ENCODE data around the gene RPSA. TPM values are rescaled to one million over a fixed set of nuclear protein-coding genes. Genes with fewer than 3 reads are reported as not detected.

RPSA gene
- total and polyA plus RNA-seq, 2 of the 4 experiments (the other 2 are of a cell fraction) = 1,415 to 2,710 TPM

DNA sequence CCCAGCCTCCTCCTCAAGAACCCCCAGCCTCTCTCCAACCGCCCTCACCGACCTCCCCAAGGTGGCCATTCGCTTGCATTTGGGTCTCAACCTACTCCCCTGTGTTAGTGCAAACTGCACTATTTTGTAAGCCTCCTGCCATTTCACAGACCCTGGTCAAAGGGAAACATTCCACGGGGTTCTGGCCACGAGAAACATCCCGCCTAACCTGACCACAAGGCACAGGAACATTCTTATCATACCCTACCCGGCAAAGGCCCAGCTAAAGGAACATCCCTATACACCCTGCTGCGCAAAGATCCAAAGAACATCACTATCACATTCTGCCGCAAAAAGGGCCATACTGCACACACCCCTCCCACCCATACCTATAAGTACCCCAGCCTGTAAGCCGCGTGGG is 22.9 kb downstream of the RPSA start:
- no peak overlapping the region for H3K27ac ChIP-seq (ENCODE audit: insufficient read depth, low read length)
- H2BK120ac ChIP-seq (ENCODE audit: low read depth, low read length) = no peak overlapping the region
- no peak for TF ChIP-seq RAD21 (IDR thresholded peaks at IDR 0.05; ENCODE audit: low read length)
- no peak for TF ChIP-seq RCOR1 (IDR thresholded peaks at IDR 0.05; ENCODE audit: insufficient replicate concordance, low read length)
- TF ChIP-seq, protein P1, sequence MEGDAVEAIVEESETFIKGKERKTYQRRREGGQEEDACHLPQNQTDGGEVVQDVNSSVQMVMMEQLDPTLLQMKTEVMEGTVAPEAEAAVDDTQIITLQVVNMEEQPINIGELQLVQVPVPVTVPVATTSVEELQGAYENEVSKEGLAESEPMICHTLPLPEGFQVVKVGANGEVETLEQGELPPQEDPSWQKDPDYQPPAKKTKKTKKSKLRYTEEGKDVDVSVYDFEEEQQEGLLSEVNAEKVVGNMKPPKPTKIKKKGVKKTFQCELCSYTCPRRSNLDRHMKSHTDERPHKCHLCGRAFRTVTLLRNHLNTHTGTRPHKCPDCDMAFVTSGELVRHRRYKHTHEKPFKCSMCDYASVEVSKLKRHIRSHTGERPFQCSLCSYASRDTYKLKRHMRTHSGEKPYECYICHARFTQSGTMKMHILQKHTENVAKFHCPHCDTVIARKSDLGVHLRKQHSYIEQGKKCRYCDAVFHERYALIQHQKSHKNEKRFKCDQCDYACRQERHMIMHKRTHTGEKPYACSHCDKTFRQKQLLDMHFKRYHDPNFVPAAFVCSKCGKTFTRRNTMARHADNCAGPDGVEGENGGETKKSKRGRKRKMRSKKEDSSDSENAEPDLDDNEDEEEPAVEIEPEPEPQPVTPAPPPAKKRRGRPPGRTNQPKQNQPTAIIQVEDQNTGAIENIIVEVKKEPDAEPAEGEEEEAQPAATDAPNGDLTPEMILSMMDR (conservative IDR thresholded peaks at IDR 0.05; ENCODE audit: low read depth, low read length) = no peak
- no peak for TF ChIP-seq RFX5 (IDR thresholded peaks at IDR 0.05; ENCODE audit: low read depth, low read length)
- TF ChIP-seq NFE2L2 (IDR thresholded peaks at IDR 0.05; ENCODE audit: low read depth, low read length) = no peak
- TF ChIP-seq FOS (IDR thresholded peaks at IDR 0.05; ENCODE audit: low read depth, low read length) = no peak
- TF ChIP-seq MAZ (IDR thresholded peaks at IDR 0.05; ENCODE audit: borderline replicate concordance, low read depth, low read length) = no peak
- TF ChIP-seq, protein P2, sequence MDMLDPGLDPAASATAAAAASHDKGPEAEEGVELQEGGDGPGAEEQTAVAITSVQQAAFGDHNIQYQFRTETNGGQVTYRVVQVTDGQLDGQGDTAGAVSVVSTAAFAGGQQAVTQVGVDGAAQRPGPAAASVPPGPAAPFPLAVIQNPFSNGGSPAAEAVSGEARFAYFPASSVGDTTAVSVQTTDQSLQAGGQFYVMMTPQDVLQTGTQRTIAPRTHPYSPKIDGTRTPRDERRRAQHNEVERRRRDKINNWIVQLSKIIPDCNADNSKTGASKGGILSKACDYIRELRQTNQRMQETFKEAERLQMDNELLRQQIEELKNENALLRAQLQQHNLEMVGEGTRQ (IDR thresholded peaks at IDR 0.05; ENCODE audit: low read depth, low read length) = no peak
- TF ChIP-seq SMC3 (IDR thresholded peaks at IDR 0.05; ENCODE audit: low read depth, low read length) = no peak
- no peak for TF ChIP-seq CHD1 (IDR thresholded peaks at IDR 0.05; ENCODE audit: low read depth, low read length)
- intact Hi-C loops (cut with micrococcal nuclease) (no loop called here), in situ Hi-C loops (cut with MboI; ENCODE audit: low sequenced_read_pairs) (no loop called here), dilution Hi-C loops (cut with HindIII; ENCODE audit: low sequenced_read_pairs, unreplicated experiment) (no loop called here)
- H4K5ac ChIP-seq (ENCODE audit: low read depth, low read length) = no peak overlapping the region
- H2AK5ac ChIP-seq (ENCODE audit: low read depth, low read length) = no peak overlapping the region
- CTCF ChIA-PET = no interaction called here
- 74% methylated on average over 8 of the region's 11 CpGs; no CpG with 5 or more reads in 1 of the 2 experiments for WGBS, 2 experiments (ENCODE audit: extremely low coverage in 2 of 2, insufficient read length in 1 of 2)
- no peak overlapping the region for H3K4ac ChIP-seq (ENCODE audit: low read depth, low read length)
- no peak overlapping the region for H3K18ac ChIP-seq (ENCODE audit: low read depth, low read length)
- no peaks in the 10 kb centered on the region for H4K20me1 ChIP-seq (ENCODE audit: insufficient read depth, low read length)
- no peak overlapping the region for H2BK20ac ChIP-seq (ENCODE audit: low read depth, low read length)
- no TSS peak for BruUV-seq (replicated peaks)
- no peaks in the 10 kb centered on the region for H3K79me1 ChIP-seq (ENCODE audit: low read depth in 1 of 2, low read length in 2 of 2)
- H4K8ac ChIP-seq (ENCODE audit: low read depth in 2 of 2, low read length in 2 of 2) = no peak overlapping the region
- no peaks in the 10 kb centered on the region for H3K9me3 ChIP-seq (ENCODE audit: control insufficient read depth, insufficient read depth, low read length)
- H2BK5ac ChIP-seq (ENCODE audit: low read depth, low read length, poor library complexity, severe bottlenecking) = no peak overlapping the region
- H3K4me1 ChIP-seq (ENCODE audit: control insufficient read depth, insufficient read depth, low read length) = peaks cover 5% of the 10 kb centered on the region
- no peak overlapping the region for H3K4me3 ChIP-seq (ENCODE audit: insufficient read depth, low read depth, low read length)
- POLR2A ChIA-PET (ENCODE audit: unreplicated experiment) = no interaction called here
- no peaks in the 10 kb centered on the region for H3K36me3 ChIP-seq (ENCODE audit: control insufficient read depth, insufficient read depth, low read length)
- no peak overlapping the region for H3K9ac ChIP-seq (ENCODE audit: low read depth, low read length)
- H2BK15ac ChIP-seq (ENCODE audit: low read depth, low read length) = no peak overlapping the region
- DNase-seq = no peak
- no peaks in the 10 kb centered on the region for H3K27me3 ChIP-seq (ENCODE audit: control insufficient read depth, insufficient read depth, low read length)
- H2AK9ac ChIP-seq (replicated peaks; ENCODE audit: low read depth, low read length, poor library complexity) = no peak overlapping the region
- no peak overlapping the region for H3K14ac ChIP-seq (replicated peaks; ENCODE audit: low read depth, low read length)
- no peak overlapping the region for H3K23ac ChIP-seq (ENCODE audit: low read depth, low read length)
- H3K4me2 ChIP-seq (ENCODE audit: low read depth, low read length) = no peak overlapping the region
- H3K56ac ChIP-seq (ENCODE audit: extremely low read depth, insufficient read depth, low read length) = no peak overlapping the region
- peaks cover 4% of the 10 kb centered on the region; the same call in 1 of the 2 replicates for H3K9me1 ChIP-seq (ENCODE audit: insufficient read depth, low read length)
- no peak overlapping the region for H4K91ac ChIP-seq (ENCODE audit: insufficient read depth, low read depth, low read length)
- no peak overlapping the region for H2AFZ ChIP-seq (replicated peaks; ENCODE audit: low read length, poor library complexity)
- no peak for ATAC-seq (ENCODE audit: low read depth)
